IPS DF 4.7 (cell line): ENCODE results near the gene NTRK2.
"Not testable (repeated sequence)": the region's sequence is repeated elsewhere in the genome, so short reads cannot be mapped to it uniquely, and the experiment has no call there.

ENCODE experiments used
- DNase-seq: peaks from one replicate; pipeline ENCODE4 v3.0.0-alpha.2; 2013; ENCODE audit warnings: low spot score; ENCODE audit errors: extremely low read depth

Gene NTRK2

DNA sequence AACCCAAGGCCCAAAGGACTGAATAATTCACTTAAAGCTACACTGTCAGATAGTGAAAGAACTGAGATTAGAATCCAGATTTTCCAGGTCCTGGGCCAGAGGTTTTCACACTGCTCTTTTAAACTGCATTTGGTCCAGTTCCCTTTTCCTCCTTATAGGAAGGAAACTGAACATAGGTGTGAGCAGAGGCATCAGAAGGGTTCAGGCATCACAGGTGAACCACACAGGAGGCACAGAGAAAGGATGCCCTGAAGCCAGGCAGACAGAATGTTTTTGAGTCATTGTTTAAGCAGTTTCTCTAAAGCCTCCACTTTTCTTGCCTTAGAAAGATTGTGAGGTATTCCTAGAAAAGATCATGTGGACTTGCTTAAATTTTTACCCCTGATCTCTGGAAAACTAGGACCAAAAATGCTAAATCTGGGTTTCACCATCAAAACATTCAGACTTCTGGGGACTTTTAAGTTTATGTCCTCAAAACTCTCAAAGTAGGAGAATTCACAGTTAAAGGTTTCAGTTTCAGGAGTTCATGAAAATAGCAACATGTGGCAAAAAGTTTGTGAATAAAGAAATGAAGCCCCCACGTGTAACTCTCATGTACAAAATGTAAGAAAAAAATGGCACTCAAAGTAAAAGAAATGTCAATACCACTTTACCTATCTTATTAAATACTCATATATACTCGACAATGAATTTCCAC lies 386.1 kb downstream of the NTRK2 start:
- no peak for DNase-seq

GRCh38 chr9:85056203-85056572 lies 386.7 kb downstream of the NTRK2 start:
- no peak for DNase-seq

- no peak for DNase-seq
Measured at GRCh38 chr9:85061969-85062368, 392.4 kb downstream of the NTRK2 start.

DNA sequence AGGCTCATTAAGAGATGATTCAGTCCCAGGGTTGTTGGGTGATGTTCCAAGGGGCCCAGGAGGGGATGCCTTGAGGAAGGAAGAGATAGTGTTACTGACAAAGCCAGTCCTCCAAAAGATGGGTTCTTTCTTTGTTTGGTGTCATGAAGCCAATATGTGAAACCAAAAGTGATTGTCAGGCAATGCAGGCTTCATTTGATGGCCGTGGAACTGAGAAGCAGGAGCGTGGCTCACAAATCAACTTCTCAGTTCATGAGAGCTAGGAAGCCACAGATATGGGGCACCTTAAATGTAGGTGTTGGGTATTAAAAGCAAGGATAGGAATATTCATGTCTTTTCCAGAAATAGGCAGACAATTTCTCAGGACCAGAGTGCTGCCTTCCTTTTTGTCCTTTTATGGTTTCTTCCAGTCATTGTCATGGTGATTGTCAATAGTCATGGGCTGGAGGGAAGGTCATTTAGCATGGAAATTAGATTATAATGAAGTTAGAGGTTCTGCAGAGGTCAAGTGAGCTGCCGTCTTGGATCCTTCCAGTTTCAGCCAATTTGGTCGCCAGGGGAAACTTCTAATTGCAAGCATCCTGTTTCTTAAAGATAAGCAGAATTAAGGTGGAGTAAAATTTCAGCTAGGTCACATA lies 393.0 kb downstream of the NTRK2 start:
- DNase-seq: no peak

- no peak for DNase-seq
Measured at GRCh38 chr9:85064811-85065371, 395.4 kb downstream of the NTRK2 start.

GRCh38 chr9:85067792-85068191 lies 398.3 kb downstream of the NTRK2 start:
- DNase-seq: no peak

- not testable (repeated sequence) for DNase-seq
Measured at GRCh38 chr9:85069421-85069820, 399.9 kb downstream of the NTRK2 start.
